Measurements from ENCODE around the gene PPIF. TPM values are rescaled to one million over a fixed set of nuclear protein-coding genes. Genes with fewer than 3 reads are reported as not detected.
A peak's percentile ranks its signal among the peaks of the same experiment; 100 is the strongest.

PPIF gene
- total RNA-seq, 4 donors from 2014 or later, result 0.26 to 22.6 (median 12.7) TPM

DNA sequence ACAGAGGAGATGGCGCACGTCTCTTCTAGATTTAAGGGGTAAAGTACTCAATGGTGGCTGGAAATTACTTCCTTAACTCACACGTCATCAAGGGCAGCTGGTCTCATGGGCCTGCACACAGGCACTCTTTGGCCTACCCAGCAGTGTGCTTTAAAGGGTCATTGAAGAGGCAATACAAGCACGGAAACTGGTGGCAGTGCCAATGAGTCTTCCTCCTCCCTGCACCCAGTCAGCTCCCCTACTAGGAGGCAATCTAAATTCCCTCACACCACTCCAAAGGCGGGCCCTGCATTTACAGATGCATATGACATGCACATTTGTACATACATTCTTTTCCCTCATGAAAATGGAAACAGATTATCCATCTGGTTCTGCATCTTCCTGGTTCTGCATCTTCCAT, 47.4 kb downstream of the PPIF start:
- Histone ChIP-seq H3K4me3 (no peak overlapping the region), H3K4me1 (peaks cover 22 to 29% of the 10 kb centered on the region in 2 donors), H3K9me3 (no peaks in the 10 kb centered on the region), H3K27me3 (no peaks in the 10 kb centered on the region), H3K27ac (peak overlapping the region in 1 of 2 donors; percentile 4), H3K36me3 (no peaks in the 10 kb centered on the region)
- DNase-seq, result peak in 1 of 2 donors; percentile 9
- TF ChIP-seq, protein P1, sequence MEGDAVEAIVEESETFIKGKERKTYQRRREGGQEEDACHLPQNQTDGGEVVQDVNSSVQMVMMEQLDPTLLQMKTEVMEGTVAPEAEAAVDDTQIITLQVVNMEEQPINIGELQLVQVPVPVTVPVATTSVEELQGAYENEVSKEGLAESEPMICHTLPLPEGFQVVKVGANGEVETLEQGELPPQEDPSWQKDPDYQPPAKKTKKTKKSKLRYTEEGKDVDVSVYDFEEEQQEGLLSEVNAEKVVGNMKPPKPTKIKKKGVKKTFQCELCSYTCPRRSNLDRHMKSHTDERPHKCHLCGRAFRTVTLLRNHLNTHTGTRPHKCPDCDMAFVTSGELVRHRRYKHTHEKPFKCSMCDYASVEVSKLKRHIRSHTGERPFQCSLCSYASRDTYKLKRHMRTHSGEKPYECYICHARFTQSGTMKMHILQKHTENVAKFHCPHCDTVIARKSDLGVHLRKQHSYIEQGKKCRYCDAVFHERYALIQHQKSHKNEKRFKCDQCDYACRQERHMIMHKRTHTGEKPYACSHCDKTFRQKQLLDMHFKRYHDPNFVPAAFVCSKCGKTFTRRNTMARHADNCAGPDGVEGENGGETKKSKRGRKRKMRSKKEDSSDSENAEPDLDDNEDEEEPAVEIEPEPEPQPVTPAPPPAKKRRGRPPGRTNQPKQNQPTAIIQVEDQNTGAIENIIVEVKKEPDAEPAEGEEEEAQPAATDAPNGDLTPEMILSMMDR (IDR thresholded peaks at IDR 0.05), result no peak
- no peak for TF ChIP-seq POLR2A (IDR thresholded peaks at IDR 0.05)
- intact Hi-C loops (cut with DNase I; ENCODE audit: low total_unique reads), result no loop called here

DNA sequence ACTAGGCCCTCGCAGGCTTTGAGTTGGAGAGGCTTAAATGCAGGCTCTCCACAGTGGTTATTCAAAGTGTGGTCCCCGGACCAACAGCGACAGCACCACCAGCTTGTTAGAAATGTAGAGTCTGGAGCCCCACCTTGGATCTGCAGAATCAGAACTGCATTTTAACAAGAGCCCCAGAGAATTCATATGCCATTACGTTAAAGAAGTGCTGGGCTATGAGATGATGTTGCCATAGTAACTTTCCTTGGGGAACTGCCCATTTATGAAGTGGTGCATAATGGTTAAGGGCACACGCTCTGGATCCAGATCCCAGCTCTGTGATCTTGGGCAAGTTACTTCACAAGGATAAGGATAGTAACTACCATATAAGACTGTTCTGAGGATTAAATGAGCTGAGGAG, 49.3 kb downstream of the PPIF start:
- TF ChIP-seq, protein P1 (IDR thresholded peaks at IDR 0.05), result no peak
- TF ChIP-seq POLR2A (IDR thresholded peaks at IDR 0.05), result no peak
- intact Hi-C loops (cut with DNase I; ENCODE audit: low total_unique reads), result no loop called here
- no peaks in the 10 kb centered on the region for H3K27me3 ChIP-seq
- no peaks in the 10 kb centered on the region for H3K9me3 ChIP-seq
- no peaks in the 10 kb centered on the region for H3K36me3 ChIP-seq
- H3K27ac ChIP-seq, result no peak overlapping the region
- H3K4me3 ChIP-seq, result no peak overlapping the region
- DNase-seq, result no peak
- H3K4me1 ChIP-seq, result peaks cover 38 to 41% of the 10 kb centered on the region in 2 donors

DNA sequence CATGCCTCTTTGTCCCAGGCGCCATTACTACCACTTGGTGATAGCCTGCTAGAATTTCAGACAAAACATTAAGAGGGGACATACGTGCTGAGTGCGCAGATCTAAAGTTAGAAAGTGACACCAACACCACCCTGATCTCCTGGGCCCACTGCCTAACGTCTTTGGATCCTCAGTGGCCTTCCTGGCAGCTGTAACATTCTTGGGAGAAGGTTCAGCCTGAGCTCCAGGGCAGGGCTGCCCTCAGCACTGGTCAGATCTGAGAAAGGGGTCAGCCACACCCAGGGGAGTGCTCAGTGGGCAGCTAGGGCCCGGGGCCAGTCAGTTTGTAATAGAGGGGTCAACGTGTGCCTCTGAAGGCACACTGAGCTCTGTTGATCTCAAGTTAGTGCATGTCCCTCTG, 49.8 kb downstream of the PPIF start:
- peaks cover 41 to 46% of the 10 kb centered on the region in 2 donors for H3K4me1 ChIP-seq
- H3K9me3 ChIP-seq, result no peaks in the 10 kb centered on the region
- H3K36me3 ChIP-seq, result no peaks in the 10 kb centered on the region
- H3K27me3 ChIP-seq, result no peaks in the 10 kb centered on the region
- no peak for DNase-seq
- no peak overlapping the region for H3K27ac ChIP-seq
- intact Hi-C loops (cut with DNase I; ENCODE audit: low total_unique reads), result no loop called here
- H3K4me3 ChIP-seq, result no peak overlapping the region
- TF ChIP-seq, protein P1 (IDR thresholded peaks at IDR 0.05), result no peak
- no peak for TF ChIP-seq POLR2A (IDR thresholded peaks at IDR 0.05)

DNA sequence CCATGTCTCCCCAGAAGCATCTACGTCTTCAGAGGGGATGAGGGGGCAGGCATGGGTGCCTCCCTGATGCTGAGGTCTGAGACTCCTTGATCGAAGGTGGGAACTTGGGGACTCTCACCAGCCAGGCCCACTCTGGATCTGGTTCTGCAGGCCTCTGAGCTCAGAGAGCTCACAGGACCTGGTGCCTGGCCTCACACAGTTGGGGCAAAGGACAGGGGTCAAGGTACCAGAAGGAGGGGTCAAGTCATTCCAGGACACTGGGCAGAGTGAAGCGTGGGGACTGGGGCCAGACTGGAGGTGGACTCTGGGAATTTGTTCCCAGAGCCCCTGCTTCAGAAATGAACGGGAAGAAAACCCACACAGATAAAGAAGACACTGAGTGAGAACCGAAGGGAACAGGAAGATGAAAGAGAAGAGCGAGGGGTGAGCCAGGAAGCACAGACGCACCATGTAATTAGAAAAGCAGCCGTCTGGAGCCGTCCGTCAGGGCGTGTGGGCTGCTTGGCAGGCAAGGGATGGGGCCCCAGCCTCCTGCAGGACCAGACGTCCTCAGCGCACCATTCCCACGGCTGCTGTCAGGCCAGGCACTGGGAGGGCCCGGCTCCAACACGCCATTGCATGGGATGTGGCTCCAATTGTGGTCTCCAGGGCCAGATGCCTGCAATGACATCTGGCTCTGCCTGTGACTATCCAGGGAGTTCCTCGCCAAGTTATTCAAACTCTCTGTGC, 50.5 kb downstream of the PPIF start:
- no peak overlapping the region for H3K27ac ChIP-seq
- H3K36me3 ChIP-seq, result no peaks in the 10 kb centered on the region
- no peaks in the 10 kb centered on the region for H3K27me3 ChIP-seq
- H3K9me3 ChIP-seq, result no peaks in the 10 kb centered on the region
- peaks cover 47 to 49% of the 10 kb centered on the region in 2 donors for H3K4me1 ChIP-seq
- intact Hi-C loops (cut with DNase I; ENCODE audit: low total_unique reads), result loop anchor here (2.0 kb wide), 1 partner anchor 47 kb away; the partner anchor contains the start of gene ZCCHC24
- no peak overlapping the region for H3K4me3 ChIP-seq
- DNase-seq, result no peak
- TF ChIP-seq POLR2A (IDR thresholded peaks at IDR 0.05), result no peak

DNA sequence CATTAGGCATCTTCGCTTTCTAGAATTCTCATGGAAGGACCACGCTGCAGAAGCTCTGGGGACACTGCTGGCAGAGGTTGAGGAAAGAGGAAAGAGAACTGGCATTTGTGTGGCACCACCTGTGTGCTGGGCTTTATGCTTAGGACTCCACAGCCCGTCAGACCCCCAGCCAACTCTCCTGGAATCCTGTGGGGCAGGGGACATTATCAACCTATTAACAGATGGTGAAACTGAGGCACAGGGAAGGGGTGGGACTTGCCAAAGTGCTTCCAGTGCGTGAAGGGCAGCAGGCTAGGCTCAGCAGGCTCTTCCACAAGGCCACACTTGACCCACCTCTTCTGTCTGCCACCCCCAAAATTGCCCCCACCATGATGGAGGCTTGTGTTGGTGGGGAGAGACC, 51.4 kb downstream of the PPIF start:
- Histone ChIP-seq H3K9me3 (no peaks in the 10 kb centered on the region), H3K27me3 (no peaks in the 10 kb centered on the region), H3K4me1 (peaks cover 47 to 55% of the 10 kb centered on the region in 2 donors), H3K4me3 (no peak overlapping the region), H3K27ac (no peak overlapping the region), H3K36me3 (no peaks in the 10 kb centered on the region)
- DNase-seq, result no peak
- TF ChIP-seq POLR2A (IDR thresholded peaks at IDR 0.05), result no peak
- TF ChIP-seq, protein P1 (IDR thresholded peaks at IDR 0.05), result no peak
- intact Hi-C loops (cut with DNase I; ENCODE audit: low total_unique reads), result loop anchor here (2.0 kb wide), 1 partner anchor 46 kb away; the partner anchor contains the start of gene ZCCHC24
